Stimulated activated CD8-positive, alpha-beta memory T cell treated with anti-CD3 and anti-CD28 coated beads, Interleukin-7, amount 100 ng/mL, for 48 hours (primary cell): ENCODE results near the gene ATP5PD.

Experiments used
- DNase-seq, 2 donors: peaks; one replicate each; pipeline ENCODE4 v3.0.0-alpha.2; 2020; ENCODE audit warnings: low read depth in 1 of 2; ENCODE audit errors: extremely low read depth in 1 of 2

ATP5PD gene

DNA sequence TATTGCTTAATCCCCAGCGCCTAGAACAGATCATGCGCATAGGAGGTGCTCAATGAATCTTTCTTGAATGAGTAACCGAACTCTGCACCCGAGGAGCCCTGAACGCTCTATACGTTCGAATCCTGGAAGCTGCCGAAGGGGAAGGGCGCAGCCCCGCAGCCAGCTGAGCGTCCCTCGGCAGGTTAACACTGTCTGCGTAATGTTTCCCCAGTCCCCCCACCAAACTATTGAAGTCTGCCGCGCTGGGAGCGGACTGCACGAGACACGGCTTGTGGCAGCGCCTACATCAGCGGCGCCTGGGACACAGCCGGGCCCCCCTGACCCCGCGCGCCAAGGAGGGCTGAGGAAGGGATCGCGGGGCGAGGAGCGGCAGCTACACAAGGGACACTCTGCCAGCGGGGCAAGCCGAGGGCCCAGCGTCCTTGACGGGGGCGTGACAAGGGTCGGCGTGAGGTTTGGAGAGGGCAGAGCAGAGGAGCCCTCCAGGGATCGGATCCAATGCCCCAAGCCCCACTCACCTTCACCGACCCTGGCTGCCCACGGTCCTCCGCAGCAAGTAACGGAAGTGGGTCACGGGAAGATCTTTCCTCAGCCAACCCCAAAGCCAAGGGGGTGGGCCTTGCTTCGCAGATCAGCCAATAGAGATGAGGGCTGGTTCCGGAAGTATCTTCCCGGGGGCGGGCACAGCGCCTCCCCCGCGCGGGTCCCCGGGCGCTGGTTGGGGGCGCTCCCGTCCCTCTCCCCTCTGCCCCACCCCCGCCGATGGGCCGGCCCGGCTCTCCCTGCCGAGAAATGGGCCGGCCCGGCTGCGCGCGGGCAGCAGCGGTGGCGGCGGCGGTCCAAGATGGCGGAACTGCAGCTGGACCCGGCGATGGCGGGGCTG, at the start of gene ATP5PD, which contains the start of gene KCTD2:
TSS of gene ATP5PD (minus strand) at position 563 of the 883 bp plus-strand sequence. CDS start 4,319 bp downstream, outside the sequence.
TSS of gene KCTD2 (plus strand) at position 819 of the 883 bp plus-strand sequence. CDS start at position 845, 26 bp downstream.
- DNase-seq: peak; percentile 94 to 98

GRCh38 chr17:75096082-75096625, 49.4 kb upstream of the ATP5PD start:
- no peak for DNase-seq

GRCh38 chr17:75094871-75095399, 48.2 kb upstream of the ATP5PD start:
- no peak for DNase-seq

DNA sequence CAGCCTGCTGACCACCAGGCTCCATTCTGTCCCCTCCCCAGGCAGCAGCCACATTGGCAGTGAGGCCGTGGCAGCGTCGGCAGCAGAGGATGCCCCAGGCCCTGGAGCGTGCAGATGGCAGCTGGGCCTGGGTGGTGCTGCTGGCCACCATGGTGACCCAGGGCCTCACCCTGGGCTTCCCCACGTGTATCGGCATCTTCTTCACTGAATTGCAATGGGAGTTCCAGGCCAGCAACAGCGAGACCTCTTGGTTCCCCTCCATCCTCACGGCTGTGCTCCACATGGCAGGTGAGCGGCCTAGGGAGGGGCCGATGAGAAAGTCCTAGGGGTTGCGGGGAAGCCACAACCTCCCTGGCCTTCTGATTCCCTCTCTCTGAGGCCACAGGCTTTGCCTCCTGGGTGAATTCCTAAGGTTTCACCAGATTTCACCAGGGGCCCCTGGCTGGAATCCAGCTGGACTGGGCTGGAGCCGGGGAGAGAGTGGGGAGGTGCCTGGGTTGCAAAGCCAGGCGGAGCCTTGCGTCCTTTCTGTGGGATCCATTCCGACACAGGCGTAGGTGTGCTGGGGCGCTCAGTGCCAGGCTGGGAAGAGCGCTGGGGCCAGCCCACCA, 46.9 kb upstream of the ATP5PD start:
- no peak for DNase-seq

DNA sequence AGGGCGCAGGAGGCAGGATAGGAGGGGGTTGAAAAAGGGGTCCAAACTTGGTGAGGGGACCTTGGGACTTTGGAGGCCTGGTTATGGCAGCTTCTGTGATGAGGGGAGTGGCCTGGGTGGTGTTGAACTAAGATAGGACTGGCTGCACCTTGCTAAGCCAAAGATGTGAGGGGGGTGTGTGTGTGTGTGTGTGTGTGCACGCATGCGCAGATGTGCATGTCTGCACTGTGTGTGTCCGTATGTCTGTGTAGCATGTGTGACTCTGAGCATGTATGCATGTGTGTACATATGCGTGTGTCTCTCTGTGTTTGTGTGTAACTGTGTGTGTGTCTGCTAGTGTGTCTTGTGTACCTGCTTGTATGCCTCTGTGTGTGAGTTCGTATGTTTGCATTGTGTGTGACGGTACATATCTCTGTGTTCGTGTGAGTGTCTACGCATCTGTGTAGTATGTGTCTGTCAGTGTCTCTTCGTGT, 45.1 kb upstream of the ATP5PD start:
- no peak for DNase-seq

GRCh38 chr17:75090871-75091854, 44.4 kb upstream of the ATP5PD start:
- DNase-seq: no peak

DNA sequence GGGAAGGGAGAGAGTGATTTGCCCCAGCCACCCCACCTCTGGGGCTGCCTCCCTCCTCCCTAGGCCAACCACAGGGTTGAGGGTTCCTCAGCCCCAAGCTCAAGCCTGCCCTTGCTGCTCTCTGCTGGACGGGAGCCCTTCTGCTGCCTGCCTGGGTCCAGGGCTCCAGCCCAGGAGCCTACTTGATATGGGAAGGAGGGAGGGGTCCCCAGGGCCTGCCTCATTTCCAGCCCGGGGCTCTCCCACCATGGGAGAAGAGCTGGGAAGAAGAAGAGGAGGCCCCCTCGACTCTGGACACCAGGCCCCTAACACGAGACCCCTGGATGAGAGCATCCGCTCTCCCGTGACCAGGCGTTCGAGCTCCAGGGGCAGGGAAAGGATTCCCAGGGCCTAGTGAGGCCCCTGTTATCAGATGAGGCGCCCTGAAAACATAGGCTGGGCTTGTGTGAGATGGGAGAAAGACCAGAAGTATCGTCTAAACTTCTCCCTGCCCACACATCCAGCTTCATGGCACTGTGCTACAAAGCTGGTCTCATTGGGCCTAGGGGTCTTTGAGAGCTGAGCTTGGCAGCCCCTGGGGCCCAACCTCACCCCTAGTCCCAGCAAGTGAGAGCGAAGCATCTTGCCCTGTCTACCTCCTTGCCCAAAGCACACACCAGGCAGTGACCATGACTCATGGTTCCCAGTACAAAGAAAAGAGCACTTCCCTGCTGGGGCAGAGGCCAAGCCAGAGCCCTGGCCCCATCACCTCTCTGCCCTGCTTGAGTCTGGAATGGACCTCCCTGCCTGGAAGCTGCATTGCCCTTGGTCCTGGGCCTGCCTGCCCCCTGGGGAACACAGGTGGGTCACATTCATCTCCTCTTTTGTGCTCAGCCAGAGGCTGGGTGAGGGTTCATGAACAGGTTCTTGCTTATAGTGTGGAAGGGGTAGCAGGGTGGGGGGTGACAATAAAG, 42.0 kb upstream of the ATP5PD start:
- DNase-seq: no peak

- no peak for DNase-seq
Measured at GRCh38 chr17:75087558-75088453, 41.0 kb upstream of the ATP5PD start, which contains the start of gene SLC16A5. SLC16A5 (plus strand) TSS chr17:75087954; CDS start chr17:75093637, 5,683 bp downstream.

- no peak for DNase-seq
Measured at GRCh38 chr17:75087182-75087557, 40.4 kb upstream of the ATP5PD start.

DNA sequence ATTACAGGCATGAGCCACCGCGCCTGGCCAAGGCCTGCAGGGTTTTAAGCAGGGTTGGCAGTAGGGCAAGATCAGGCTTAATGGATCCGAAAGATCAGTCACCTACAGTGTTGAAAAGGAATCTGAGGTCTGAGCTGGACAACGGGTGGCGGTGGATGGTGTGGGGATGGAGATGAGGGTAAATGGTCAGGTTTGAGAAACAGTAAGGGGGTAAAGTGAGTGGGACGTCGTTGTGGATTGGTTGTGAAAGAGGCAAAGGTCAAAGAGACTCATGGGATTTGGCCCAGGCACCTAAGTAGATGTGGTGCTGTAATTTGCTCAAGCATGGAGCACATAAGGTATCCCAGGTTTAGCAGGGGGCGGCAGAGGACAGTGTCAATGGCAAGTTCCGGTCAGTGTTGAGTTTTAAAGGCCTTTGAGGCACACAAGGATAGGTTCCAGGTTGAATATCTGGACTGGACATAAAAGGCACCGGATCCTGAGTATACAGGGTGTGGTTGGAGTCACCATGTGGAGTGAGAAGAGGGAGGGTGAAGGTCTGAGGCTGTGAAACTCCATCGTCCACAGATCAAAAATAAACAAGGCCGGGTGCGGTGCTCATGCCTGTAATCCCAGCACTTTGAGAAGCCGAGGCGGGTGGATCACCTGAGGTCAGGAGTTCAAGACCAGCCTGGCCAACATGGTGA, 39.9 kb upstream of the ATP5PD start:
- DNase-seq: no peak

- DNase-seq: no peak
Measured at GRCh38 chr17:75084039-75084660, 37.4 kb upstream of the ATP5PD start.

- DNase-seq: no peak
Measured at GRCh38 chr17:75082683-75083082, 35.9 kb upstream of the ATP5PD start.

- DNase-seq: no peak
Measured at GRCh38 chr17:75081611-75082540, 35.1 kb upstream of the ATP5PD start.

DNA sequence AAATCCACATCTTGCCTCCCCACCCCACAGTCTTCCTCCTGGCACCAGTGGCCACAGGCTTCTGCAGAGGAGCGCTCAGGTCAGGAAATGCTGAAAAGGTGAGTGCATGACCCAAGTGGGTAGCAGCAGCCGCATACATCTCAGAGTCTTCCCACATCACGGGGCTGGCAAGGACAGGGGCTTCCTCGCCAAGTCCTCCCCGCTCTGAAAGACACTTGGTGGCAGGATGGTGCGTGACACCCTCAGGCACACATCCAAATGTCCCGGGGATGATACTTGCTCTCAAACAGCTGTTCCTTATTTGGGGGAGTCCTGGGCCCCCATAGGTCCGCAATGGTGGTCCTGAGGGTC, 32.2 kb upstream of the ATP5PD start:
- DNase-seq: no peak

GRCh38 chr17:75078284-75079022, 31.7 kb upstream of the ATP5PD start:
- DNase-seq: no peak
